ENCODE data around the gene STARD3. TPM values are rescaled to one million over a fixed set of nuclear protein-coding genes. Genes with fewer than 3 reads are reported as not detected.

STARD3 gene
- total and polyA plus RNA-seq, 9 donors: 34.5 to 55.9 (median 44.3) TPM

- no peaks in the 10 kb centered on the region for H3K27me3 ChIP-seq
- H3K36me3 ChIP-seq: no peaks in the 10 kb centered on the region
- peaks cover 3% of the 10 kb centered on the region for H3K4me1 ChIP-seq (ENCODE audit: insufficient read depth)
- no peak for DNase-seq
- no peak overlapping the region for H3K4me3 ChIP-seq
- 84 to 94% (median 91%) methylated on average over 9 of the region's 9 CpGs for WGBS, 3 donors
- TF ChIP-seq POLR2A (IDR thresholded peaks at IDR 0.05) (no peak), CTCF (IDR thresholded peaks at IDR 0.05) (no peak), EP300 (IDR thresholded peaks at IDR 0.05) (no peak)
- no peaks in the 10 kb centered on the region for H3K9me3 ChIP-seq
- intact Hi-C loops (cut with DNase I): no loop called here
- H3K27ac ChIP-seq: no peak overlapping the region
These were observed 46.5 kb downstream of the STARD3 start for GRCh38 chr17:39683295-39683939.

- peaks cover 6% of the 10 kb centered on the region for H3K4me1 ChIP-seq (ENCODE audit: insufficient read depth)
- no peaks in the 10 kb centered on the region for H3K36me3 ChIP-seq
- DNase-seq: no peak
- no peak overlapping the region for H3K4me3 ChIP-seq
- 92 to 96% (median 95%) methylated on average over 12 of the region's 12 CpGs for WGBS, 3 donors
- H3K9me3 ChIP-seq: no peaks in the 10 kb centered on the region
- TF ChIP-seq EP300 (IDR thresholded peaks at IDR 0.05) (no peak), CTCF (IDR thresholded peaks at IDR 0.05) (no peak), POLR2A (IDR thresholded peaks at IDR 0.05) (no peak)
- no peak overlapping the region for H3K27ac ChIP-seq
- H3K27me3 ChIP-seq: no peaks in the 10 kb centered on the region
- intact Hi-C loops (cut with DNase I): no loop called here
These were observed 47.6 kb downstream of the STARD3 start for GRCh38 chr17:39684369-39685192.

- Histone ChIP-seq H3K36me3 (no peaks in the 10 kb centered on the region), H3K9me3 (no peaks in the 10 kb centered on the region), H3K4me3 (peak overlapping the region; percentile 59), H3K4me1 (ENCODE audit: insufficient read depth) (peaks cover 6% of the 10 kb centered on the region), H3K27ac (peak overlapping the region in 1 of 2 donors; percentile 88), H3K27me3 (no peaks in the 10 kb centered on the region)
- 40 to 50% (median 46%) methylated on average over 6 of the region's 6 CpGs for WGBS, 3 donors
- DNase-seq: no peak
- intact Hi-C loops (cut with DNase I): no loop called here
- no peak for TF ChIP-seq EP300 (IDR thresholded peaks at IDR 0.05)
- TF ChIP-seq POLR2A (IDR thresholded peaks at IDR 0.05): no peak
- no peak for TF ChIP-seq CTCF (IDR thresholded peaks at IDR 0.05)
These were observed 50.2 kb downstream of the STARD3 start for GRCh38 chr17:39687101-39687545.

GRCh38 chr17:39687546-39688474, 50.9 kb downstream of the STARD3 start, which contains the start of gene PGAP3:
PGAP3 (minus strand) TSS chr17:39688057; CDS start chr17:39688014, 43 bp downstream.
- H3K27ac ChIP-seq: peak within 1 kb of the TSS; percentile 57 to 88
- peak; percentile 87 to 92 (median 88) for DNase-seq
- peak within 1 kb of the TSS; percentile 59 for H3K4me3 ChIP-seq
- 2 to 5% (median 2%) methylated on average over 34 to 45 of the region's 45 CpGs for WGBS, 3 donors
- H3K27me3 ChIP-seq: no peaks in the 10 kb centered on the region
- no peaks in the 10 kb centered on the region for H3K36me3 ChIP-seq
- TF ChIP-seq POLR2A (IDR thresholded peaks at IDR 0.05) (peak; percentile 14), CTCF (IDR thresholded peaks at IDR 0.05) (no peak)
- intact Hi-C loops (cut with DNase I): no loop called here
- no peaks in the 10 kb centered on the region for H3K9me3 ChIP-seq
- peaks cover 6% of the 10 kb centered on the region for H3K4me1 ChIP-seq (ENCODE audit: insufficient read depth)

Data from ovary (tissue), 9 donors.